SK-N-SH treated with all-trans-retinoic acid at 6 μM for 48 hours (cell line): ENCODE results near the gene CCL25.

Experiments used
- ISL1 ChIP-seq: fragments of 250-450 bp; sonication (Bioruptor Pico); IDR thresholded peaks from 2 replicates; pipeline ENCODE4 v2.1.2; 2022; ENCODE audit warnings: mild to moderate bottlenecking, moderate library complexity
- OSR1 ChIP-seq: fragments of 250-450 bp; sonication (Bioruptor Pico); IDR thresholded peaks from 2 replicates; pipeline ENCODE4 v1.8.0; 2022; ENCODE audit warnings: moderate library complexity, mild to moderate bottlenecking, inconsistent platforms
- SNAI2 ChIP-seq: fragments of 250-450 bp; sonication (Bioruptor Pico); IDR thresholded peaks from 2 replicates; pipeline ENCODE4 v1.5.0; 2020; ENCODE audit warnings: mild to moderate bottlenecking, moderate library complexity
- ZFP3 ChIP-seq: fragments of 250-450 bp; sonication (Bioruptor Pico); IDR thresholded peaks from 2 replicates; pipeline ENCODE4 v1.5.0; 2020; ENCODE audit warnings: mild to moderate bottlenecking, moderate library complexity
- ZNF70 ChIP-seq: fragments of 450-650 bp; formaldehyde crosslinking; IDR thresholded peaks from 2 replicates; pipeline ENCODE4 v1.5.0; 2020; ENCODE audit warnings: mild to moderate bottlenecking, moderate library complexity
- TF ChIP-seq, protein P1 (sequence below): fragments of 250-450 bp; sonication (Bioruptor Pico); IDR thresholded peaks from 2 replicates; pipeline ENCODE4 v1.8.0; 2020; ENCODE audit warnings: mild to moderate bottlenecking, moderate library complexity, borderline replicate concordance

DNA sequence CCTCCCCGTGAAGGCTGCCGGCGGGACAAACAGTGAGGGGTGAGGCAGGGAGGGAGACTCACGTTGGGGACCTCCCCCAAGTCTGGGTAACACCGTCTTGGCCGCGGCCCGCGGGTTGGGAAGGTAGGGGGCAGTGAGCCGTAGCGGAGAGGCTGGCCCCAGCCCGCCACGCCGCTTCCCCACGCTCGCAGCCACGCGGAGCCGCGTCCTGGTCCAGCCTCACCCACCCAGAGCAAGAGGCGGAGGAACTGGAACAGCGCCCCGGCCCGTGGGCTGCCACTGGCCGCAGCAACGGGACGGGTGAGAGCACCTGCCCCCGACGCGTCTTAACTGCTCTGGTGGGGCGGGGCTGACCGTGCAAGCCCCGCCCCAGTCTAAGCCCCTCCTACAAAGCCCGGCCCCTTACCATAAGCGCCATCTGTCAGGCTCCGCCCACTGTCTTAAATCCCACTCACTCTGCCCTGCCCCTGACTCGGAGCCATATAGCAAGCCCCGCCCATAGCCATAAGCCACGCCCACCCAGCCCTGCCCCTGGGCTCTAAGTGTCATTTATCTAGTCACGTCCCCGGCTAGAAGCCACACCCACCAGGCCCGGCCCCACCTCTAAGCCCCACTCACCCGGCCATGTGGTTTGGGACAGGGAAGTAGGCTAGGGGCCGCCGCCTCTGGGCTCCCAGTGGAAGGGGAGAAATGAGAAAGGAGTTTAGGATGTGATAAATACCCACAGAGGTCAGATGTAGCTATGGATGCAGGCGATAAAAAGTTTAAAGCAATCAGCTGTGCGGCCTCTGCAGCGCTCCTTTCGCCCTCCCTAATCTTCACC lies 2.1 kb upstream of the CCL25 start:
- TF ChIP-seq ISL1 (CRISPR knock-in tag), result no peak
- TF ChIP-seq ZFP3, result no peak
- TF ChIP-seq, protein P1, sequence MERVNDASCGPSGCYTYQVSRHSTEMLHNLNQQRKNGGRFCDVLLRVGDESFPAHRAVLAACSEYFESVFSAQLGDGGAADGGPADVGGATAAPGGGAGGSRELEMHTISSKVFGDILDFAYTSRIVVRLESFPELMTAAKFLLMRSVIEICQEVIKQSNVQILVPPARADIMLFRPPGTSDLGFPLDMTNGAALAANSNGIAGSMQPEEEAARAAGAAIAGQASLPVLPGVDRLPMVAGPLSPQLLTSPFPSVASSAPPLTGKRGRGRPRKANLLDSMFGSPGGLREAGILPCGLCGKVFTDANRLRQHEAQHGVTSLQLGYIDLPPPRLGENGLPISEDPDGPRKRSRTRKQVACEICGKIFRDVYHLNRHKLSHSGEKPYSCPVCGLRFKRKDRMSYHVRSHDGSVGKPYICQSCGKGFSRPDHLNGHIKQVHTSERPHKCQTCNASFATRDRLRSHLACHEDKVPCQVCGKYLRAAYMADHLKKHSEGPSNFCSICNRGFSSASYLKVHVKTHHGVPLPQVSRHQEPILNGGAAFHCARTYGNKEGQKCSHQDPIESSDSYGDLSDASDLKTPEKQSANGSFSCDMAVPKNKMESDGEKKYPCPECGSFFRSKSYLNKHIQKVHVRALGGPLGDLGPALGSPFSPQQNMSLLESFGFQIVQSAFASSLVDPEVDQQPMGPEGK (CRISPR knock-in tag), result no peak
- TF ChIP-seq OSR1 (CRISPR knock-in tag), result no peak
- TF ChIP-seq SNAI2, result no peak
- no peak for TF ChIP-seq ZNF70 (CRISPR knock-in tag)
